Activated naive CD4-positive, alpha-beta T cell treated with anti-CD3 and anti-CD28 coated beads, Interleukin-2, amount 10 ng/mL, durations not matched to agents 7 days and 5 days (primary cell): ENCODE data around the gene USP32.

Experiments
- CTCF ChIA-PET: fragments of 350-600 bp; sonication (Branson Sonifier 250); formaldehyde crosslinking; loops from one replicate; lab custom pipeline; 2021; ENCODE audit warnings: antibody characterized with exemption; lab: Charles Lee
- DNase-seq: peaks from one replicate; pipeline ENCODE4 v3.0.0-alpha.2; 2020
- H3K27ac Mint-ChIP-seq: one replicate; pipeline ENCODE4 v1.8.0; 2021; ENCODE audit warnings: mild to moderate bottlenecking, moderate library complexity, mixed read lengths
- H3K27me3 Mint-ChIP-seq: one replicate; pipeline ENCODE4 v1.8.0; 2021; ENCODE audit warnings: mild to moderate bottlenecking, mixed read lengths
- H3K36me3 Mint-ChIP-seq: one replicate; pipeline ENCODE4 v1.8.0; 2021; ENCODE audit warnings: mixed read lengths
- H3K4me1 Mint-ChIP-seq: one replicate; pipeline ENCODE4 v1.8.0; 2021; ENCODE audit warnings: mixed read lengths
- H3K4me3 Mint-ChIP-seq: one replicate; pipeline ENCODE4 v1.8.0; 2021; ENCODE audit warnings: mild to moderate bottlenecking, moderate library complexity, mixed read lengths
- H3K9me3 Mint-ChIP-seq: one replicate; pipeline ENCODE4 v1.8.0; 2021; ENCODE audit warnings: mixed read lengths

USP32 gene

GRCh38 chr17:60371818-60372510 lies 20.0 kb downstream of the USP32 start:
- Mint-ChIP-seq H3K27me3 (no peaks in the 10 kb centered on the region), H3K4me1 (peaks cover 15% of the 10 kb centered on the region), H3K36me3 (peaks cover 4% of the 10 kb centered on the region), H3K9me3 (no peaks in the 10 kb centered on the region), H3K4me3 (no peak overlapping the region), H3K27ac (peak overlapping the region; percentile 14)
- DNase-seq = no peak
- CTCF ChIA-PET = no interaction called here

- Mint-ChIP-seq H3K9me3 (no peaks in the 10 kb centered on the region), H3K27ac (no peak overlapping the region), H3K27me3 (no peaks in the 10 kb centered on the region), H3K36me3 (peaks cover 2% of the 10 kb centered on the region), H3K4me1 (peaks cover 15% of the 10 kb centered on the region), H3K4me3 (no peak overlapping the region)
- no peak for DNase-seq
- CTCF ChIA-PET = no interaction called here
Observed at GRCh38 chr17:60371416-60371815, 20.5 kb downstream of the USP32 start.

GRCh38 chr17:60369727-60370126 lies 22.2 kb downstream of the USP32 start:
- CTCF ChIA-PET = no interaction called here
- Mint-ChIP-seq H3K27me3 (no peaks in the 10 kb centered on the region), H3K9me3 (no peaks in the 10 kb centered on the region), H3K4me3 (no peak overlapping the region), H3K4me1 (peaks cover 15% of the 10 kb centered on the region), H3K27ac (no peak overlapping the region), H3K36me3 (peaks cover 1% of the 10 kb centered on the region)
- DNase-seq = no peak

DNA sequence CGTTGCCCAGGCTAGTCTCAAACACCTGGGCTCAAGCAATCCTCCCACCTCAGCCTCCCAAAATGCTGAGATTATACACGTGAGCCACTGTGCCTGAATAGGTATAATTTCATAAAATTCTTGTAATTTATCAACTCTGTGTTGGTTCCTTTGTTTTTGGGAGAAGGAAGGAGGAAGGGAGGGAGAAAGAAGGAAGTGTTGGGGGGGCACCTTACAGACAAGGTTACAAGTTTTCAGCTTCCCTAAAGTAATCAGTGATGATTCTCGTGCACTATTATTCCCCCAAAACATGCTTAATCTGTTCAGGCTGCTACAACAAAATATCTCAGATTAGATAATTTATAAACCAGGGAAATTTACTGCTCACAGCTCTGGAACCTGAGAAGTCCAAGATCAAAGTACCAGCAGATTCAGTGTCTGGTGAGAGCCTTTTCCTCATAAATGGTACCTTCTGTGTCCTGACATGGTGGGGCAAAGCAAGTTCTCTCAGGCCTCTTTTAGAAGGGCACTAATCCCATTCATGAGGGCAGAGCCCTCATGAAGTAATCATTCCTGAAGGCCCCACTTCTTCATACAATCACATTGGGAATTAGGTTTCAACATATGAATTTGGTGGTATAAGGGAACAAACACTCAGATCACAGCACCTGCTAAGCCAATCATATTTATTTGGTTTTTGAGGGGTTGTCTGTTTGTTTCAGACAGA lies 28.1 kb downstream of the USP32 start:
- no peak for DNase-seq
- no peaks in the 10 kb centered on the region for H3K9me3 Mint-ChIP-seq
- CTCF ChIA-PET = no interaction called here
- H3K27me3 Mint-ChIP-seq = no peaks in the 10 kb centered on the region
- no peak overlapping the region for H3K4me3 Mint-ChIP-seq
- no peak overlapping the region for H3K27ac Mint-ChIP-seq
- H3K4me1 Mint-ChIP-seq = no peaks in the 10 kb centered on the region
- no peaks in the 10 kb centered on the region for H3K36me3 Mint-ChIP-seq

- no peak overlapping the region for H3K4me3 Mint-ChIP-seq
- no peaks in the 10 kb centered on the region for H3K9me3 Mint-ChIP-seq
- H3K4me1 Mint-ChIP-seq = no peaks in the 10 kb centered on the region
- H3K27ac Mint-ChIP-seq = no peak overlapping the region
- no peaks in the 10 kb centered on the region for H3K36me3 Mint-ChIP-seq
- DNase-seq = no peak
- CTCF ChIA-PET = no interaction called here
- H3K27me3 Mint-ChIP-seq = no peaks in the 10 kb centered on the region
Observed at GRCh38 chr17:60362329-60362728, 29.6 kb downstream of the USP32 start.

DNA sequence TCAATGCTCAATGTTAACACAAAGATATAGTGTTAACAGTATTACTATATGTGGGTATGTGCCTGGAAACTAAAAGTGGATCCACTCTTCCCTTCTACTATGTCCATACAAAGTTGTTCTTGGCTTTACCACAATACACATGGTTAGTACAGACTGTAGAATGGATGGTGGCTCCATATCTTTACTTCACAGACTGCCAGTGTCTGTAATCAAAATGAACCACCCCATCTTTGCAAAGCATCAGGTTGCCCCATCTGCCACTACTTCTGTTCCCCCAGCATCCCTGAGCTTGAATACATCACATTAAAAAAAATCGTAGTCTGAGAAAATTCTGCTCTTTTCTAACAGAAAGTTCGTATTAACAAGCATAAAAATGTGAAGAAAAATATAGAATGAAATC lies 30.0 kb downstream of the USP32 start:
- H3K4me1 Mint-ChIP-seq = no peaks in the 10 kb centered on the region
- H3K36me3 Mint-ChIP-seq = no peaks in the 10 kb centered on the region
- no peak for DNase-seq
- no peak overlapping the region for H3K27ac Mint-ChIP-seq
- H3K27me3 Mint-ChIP-seq = no peaks in the 10 kb centered on the region
- CTCF ChIA-PET = no interaction called here
- no peaks in the 10 kb centered on the region for H3K9me3 Mint-ChIP-seq
- H3K4me3 Mint-ChIP-seq = no peak overlapping the region

GRCh38 chr17:60359415-60359814 lies 32.5 kb downstream of the USP32 start:
- CTCF ChIA-PET = no interaction called here
- Mint-ChIP-seq H3K4me1 (peaks cover 18% of the 10 kb centered on the region), H3K4me3 (no peak overlapping the region), H3K27ac (no peak overlapping the region), H3K27me3 (no peaks in the 10 kb centered on the region), H3K9me3 (no peaks in the 10 kb centered on the region), H3K36me3 (no peaks in the 10 kb centered on the region)
- DNase-seq = no peak

GRCh38 chr17:60358606-60359225 lies 33.2 kb downstream of the USP32 start:
- Mint-ChIP-seq H3K27me3 (no peaks in the 10 kb centered on the region), H3K27ac (no peak overlapping the region), H3K4me3 (no peak overlapping the region), H3K4me1 (peaks cover 21% of the 10 kb centered on the region), H3K36me3 (no peaks in the 10 kb centered on the region), H3K9me3 (no peaks in the 10 kb centered on the region)
- DNase-seq = no peak
- CTCF ChIA-PET = no interaction called here

DNA sequence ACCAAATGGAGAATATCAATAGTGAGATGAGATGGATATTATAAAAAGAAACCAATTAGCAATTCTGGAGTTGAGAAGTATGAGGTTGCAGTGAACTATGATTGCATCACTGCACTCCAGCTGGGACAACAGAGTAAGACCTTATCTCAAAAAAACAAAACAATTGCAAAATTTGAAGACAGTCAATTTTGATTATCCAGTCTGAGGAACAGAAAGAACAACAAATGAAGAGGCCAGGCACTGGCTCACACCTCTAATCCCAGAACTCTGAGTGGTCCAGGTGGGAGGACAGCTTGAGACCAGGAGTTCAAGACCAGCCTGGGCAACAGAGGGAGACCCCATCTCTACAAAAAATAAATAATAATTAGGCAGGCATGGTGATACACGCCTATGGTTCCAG lies 35.0 kb downstream of the USP32 start:
- H3K4me1 Mint-ChIP-seq = peaks cover 21% of the 10 kb centered on the region
- no peak overlapping the region for H3K4me3 Mint-ChIP-seq
- CTCF ChIA-PET = no interaction called here
- peaks cover 3% of the 10 kb centered on the region for H3K36me3 Mint-ChIP-seq
- H3K9me3 Mint-ChIP-seq = no peaks in the 10 kb centered on the region
- H3K27ac Mint-ChIP-seq = no peak overlapping the region
- no peaks in the 10 kb centered on the region for H3K27me3 Mint-ChIP-seq
- no peak for DNase-seq

GRCh38 chr17:60355663-60356594 lies 36.0 kb downstream of the USP32 start:
- H3K4me1 Mint-ChIP-seq = peaks cover 21% of the 10 kb centered on the region
- H3K36me3 Mint-ChIP-seq = peaks cover 3% of the 10 kb centered on the region
- no peaks in the 10 kb centered on the region for H3K27me3 Mint-ChIP-seq
- CTCF ChIA-PET = interaction anchor here (0.7 kb wide), 1 partner anchor 11 kb away, joined by 4 read pairs; no protein-coding TSS in a partner anchor
- no peak overlapping the region for H3K4me3 Mint-ChIP-seq
- H3K9me3 Mint-ChIP-seq = no peaks in the 10 kb centered on the region
- no peak for DNase-seq
- peak overlapping the region; percentile 51 for H3K27ac Mint-ChIP-seq

DNA sequence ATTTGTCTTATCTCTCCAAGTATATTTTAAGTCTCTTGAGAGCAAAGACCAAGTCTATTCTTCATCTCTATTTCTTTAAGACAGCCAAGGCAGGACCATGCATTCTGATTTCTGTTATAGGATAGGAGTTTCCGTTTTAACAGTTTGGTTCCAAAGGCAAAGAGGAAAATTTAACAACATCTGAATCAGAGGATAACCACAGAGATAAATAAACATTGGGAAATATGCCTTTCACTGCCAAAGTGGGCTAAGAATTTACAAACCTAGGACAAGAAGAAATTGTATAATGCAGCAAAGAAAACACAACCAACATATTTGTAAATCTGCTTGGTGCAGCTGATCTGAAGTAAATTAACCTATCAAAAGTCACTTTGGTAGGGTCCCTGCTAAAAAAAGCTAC lies 37.7 kb downstream of the USP32 start:
- CTCF ChIA-PET = no interaction called here
- Mint-ChIP-seq H3K9me3 (no peaks in the 10 kb centered on the region), H3K36me3 (peaks cover 3% of the 10 kb centered on the region), H3K27ac (no peak overlapping the region), H3K27me3 (no peaks in the 10 kb centered on the region), H3K4me1 (peaks cover 21% of the 10 kb centered on the region), H3K4me3 (no peak overlapping the region)
- DNase-seq = no peak

- Mint-ChIP-seq H3K4me1 (peaks cover 21% of the 10 kb centered on the region), H3K27me3 (no peaks in the 10 kb centered on the region), H3K36me3 (peaks cover 3% of the 10 kb centered on the region), H3K9me3 (no peaks in the 10 kb centered on the region), H3K27ac (no peak overlapping the region), H3K4me3 (no peak overlapping the region)
- DNase-seq = no peak
- CTCF ChIA-PET = no interaction called here
Observed at GRCh38 chr17:60353773-60354172, 38.2 kb downstream of the USP32 start.

DNA sequence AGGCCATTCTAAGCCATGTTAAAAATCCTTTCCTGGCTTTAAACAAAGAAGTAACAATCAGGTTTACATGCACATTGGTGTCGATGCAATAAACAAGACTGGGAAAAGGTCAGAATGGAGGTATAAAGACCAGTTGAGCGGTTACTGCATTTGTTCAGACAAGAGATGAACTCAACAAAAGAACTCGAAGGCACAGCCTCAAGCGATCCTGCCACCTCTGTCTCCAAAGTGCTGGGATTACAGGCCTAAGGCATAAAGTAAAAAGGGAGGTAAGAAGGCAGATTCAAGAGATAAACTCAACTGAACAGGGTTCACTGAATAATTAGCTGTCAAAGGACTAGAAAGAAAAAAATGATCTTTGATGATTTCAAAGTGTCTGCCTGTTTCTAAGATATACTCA lies 39.4 kb downstream of the USP32 start:
- Mint-ChIP-seq H3K9me3 (no peaks in the 10 kb centered on the region), H3K27me3 (no peaks in the 10 kb centered on the region), H3K27ac (no peak overlapping the region), H3K4me3 (no peak overlapping the region), H3K4me1 (peaks cover 21% of the 10 kb centered on the region), H3K36me3 (peaks cover 3% of the 10 kb centered on the region)
- DNase-seq = no peak
- CTCF ChIA-PET = no interaction called here

DNA sequence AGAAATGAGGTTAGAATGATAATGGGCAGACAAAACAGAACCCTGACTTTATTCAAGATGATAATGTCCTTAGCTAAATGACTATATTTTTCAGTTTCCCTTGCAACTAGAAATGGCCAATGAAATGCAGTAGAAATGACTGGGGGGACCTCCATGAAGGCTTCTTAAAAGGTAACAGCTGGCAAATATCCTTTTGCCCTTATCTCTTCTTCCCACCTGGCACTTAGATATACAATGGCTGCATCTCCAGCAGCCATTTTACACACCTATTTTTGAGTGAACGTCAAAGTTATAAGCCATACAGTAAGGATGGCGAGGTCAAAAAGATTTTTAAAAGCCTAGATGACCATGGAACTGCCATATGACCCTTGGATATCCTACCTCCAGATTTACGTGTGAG lies 39.9 kb downstream of the USP32 start:
- Mint-ChIP-seq H3K4me1 (peaks cover 21% of the 10 kb centered on the region), H3K4me3 (no peak overlapping the region), H3K36me3 (peaks cover 3% of the 10 kb centered on the region), H3K9me3 (no peaks in the 10 kb centered on the region), H3K27me3 (no peaks in the 10 kb centered on the region), H3K27ac (no peak overlapping the region)
- CTCF ChIA-PET = no interaction called here
- DNase-seq = no peak
